Transverse colon (tissue), 4 donors: Measurements from ENCODE around the gene ESRRG.

Source experiments
- POLR2A ChIP-seq: fragments of 450-650 bp; IDR thresholded peaks from one replicate; pipeline ENCODE4 v1.6.1; 2016; ENCODE audit warnings: antibody characterized with exemption, mild to moderate bottlenecking, moderate library complexity
- POLR2AphosphoS5 ChIP-seq, 3 donors: sonication (generic); formaldehyde crosslinking; IDR thresholded peaks; one replicate each; pipeline ENCODE4 v1.6.1; 2016; ENCODE audit warnings: antibody characterized with exemption in 3 of 3
- TF ChIP-seq, protein P1 (sequence below), 5 experiments: fragments of 200-600 bp in 3 of 5; fragments of 450-650 bp in 2 of 5; sonication (generic) in 3 of 5; IDR thresholded peaks; 1 replicate in 2 of 5; 2 replicates in 3 of 5; pipeline ENCODE4 v1.5.1; 2016 to 2017; ENCODE audit warnings: antibody characterized with exemption in 5 of 5, inconsistent platforms in 3 of 5, mild to moderate bottlenecking in 2 of 5, moderate library complexity in 1 of 5

DNA sequence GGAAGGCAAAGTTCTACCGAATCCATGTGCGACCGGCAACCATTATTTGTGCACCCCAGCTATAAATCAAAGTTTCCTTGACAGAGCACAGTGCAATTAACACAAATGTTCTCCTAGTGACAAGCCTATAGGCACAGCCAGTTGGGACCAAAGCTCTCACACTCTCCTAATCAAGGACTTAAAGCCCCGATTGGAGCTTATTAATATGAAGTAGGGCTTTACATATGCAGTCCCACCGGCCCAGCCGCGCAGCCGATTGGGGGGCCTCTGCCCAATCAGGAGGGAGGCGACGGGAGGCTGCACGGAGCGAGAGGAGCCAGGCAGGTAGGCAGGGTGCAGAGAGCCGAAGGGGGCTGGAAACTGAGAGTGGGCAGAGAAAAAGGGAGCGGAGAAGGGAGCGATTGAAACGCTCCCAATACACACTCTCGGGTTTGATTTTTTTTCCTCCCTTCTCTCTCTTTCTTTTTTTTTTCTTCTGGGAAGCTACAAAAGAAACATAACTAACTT lies at the start of gene ESRRG:
- TF ChIP-seq, protein P1, sequence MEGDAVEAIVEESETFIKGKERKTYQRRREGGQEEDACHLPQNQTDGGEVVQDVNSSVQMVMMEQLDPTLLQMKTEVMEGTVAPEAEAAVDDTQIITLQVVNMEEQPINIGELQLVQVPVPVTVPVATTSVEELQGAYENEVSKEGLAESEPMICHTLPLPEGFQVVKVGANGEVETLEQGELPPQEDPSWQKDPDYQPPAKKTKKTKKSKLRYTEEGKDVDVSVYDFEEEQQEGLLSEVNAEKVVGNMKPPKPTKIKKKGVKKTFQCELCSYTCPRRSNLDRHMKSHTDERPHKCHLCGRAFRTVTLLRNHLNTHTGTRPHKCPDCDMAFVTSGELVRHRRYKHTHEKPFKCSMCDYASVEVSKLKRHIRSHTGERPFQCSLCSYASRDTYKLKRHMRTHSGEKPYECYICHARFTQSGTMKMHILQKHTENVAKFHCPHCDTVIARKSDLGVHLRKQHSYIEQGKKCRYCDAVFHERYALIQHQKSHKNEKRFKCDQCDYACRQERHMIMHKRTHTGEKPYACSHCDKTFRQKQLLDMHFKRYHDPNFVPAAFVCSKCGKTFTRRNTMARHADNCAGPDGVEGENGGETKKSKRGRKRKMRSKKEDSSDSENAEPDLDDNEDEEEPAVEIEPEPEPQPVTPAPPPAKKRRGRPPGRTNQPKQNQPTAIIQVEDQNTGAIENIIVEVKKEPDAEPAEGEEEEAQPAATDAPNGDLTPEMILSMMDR (IDR thresholded peaks at IDR 0.05), result no peak
- no peak for TF ChIP-seq POLR2A
- no peak for TF ChIP-seq POLR2AphosphoS5 (IDR thresholded peaks at IDR 0.05)
